HG03460 (cell line): Measurements from ENCODE around the gene GPHA2.
A peak's percentile ranks its signal among the peaks of the same experiment; 100 is the strongest.

Source experiments
- ATAC-seq: cut with Tn5 transposase; IDR thresholded peaks from one replicate; pipeline ENCODE4 v1.9.1; 2021; ENCODE audit not compliant: unreplicated experiment

GPHA2 gene

DNA sequence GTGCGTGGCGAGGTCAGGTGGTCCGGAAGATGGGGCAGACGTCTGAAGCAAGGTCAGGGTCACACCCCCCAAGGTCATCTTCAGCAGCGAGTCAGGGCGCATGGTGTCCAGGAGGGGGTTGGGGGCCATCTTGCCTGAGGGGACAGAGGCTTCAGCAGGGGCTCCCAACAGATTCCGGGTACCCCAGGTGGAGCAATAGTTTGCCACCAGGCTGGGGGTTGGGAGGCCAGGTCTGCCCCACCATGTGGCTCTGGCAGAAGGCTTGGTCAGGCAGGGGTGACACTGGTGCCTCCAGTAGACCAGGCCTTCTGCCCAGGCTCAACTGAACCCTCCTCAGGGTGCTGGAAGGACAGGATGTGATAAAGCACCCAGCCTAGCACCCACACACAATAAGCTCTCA is 24.6 kb downstream of the GPHA2 start:
- ATAC-seq = no peak

- no peak for ATAC-seq
These were observed 25.1 kb downstream of the GPHA2 start for GRCh38 chr11:64910451-64911093.

DNA sequence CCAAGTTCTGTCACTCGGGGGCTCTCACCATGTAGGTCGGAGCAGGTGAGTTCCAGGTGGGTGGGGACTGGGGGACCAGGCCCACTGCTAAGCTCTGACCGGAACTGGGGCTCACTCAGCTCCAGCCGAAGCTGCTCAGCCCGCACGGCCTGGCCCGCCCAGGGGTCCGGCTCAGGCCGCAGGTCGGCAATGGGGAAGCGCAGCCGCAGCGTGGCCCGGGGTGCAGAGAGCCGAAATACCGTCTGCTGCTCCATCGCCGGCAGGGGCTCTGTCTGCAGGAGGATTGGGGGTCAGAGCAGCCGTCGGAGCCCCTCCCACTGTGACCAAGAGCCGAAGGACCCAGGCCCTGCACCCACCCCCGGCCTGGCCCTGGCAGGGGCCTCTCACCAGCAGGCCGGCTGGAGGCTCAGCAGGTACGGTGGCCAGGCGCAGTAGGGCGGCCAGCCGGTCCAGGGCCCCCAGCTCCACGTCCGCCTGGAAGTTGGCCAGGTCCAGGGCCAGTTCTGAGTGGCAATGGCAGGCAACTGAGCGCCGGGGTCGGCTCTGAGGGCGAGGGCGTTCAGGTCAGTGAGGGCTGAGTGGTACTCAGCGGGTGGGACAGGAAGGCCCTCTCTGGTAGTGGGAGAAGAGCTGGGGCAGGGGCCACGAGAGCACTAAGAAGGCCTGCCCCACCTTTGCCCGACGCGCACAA is 25.9 kb downstream of the GPHA2 start:
- no peak for ATAC-seq

GRCh38 chr11:64908766-64909165 is 26.9 kb downstream of the GPHA2 start:
- no peak for ATAC-seq

- no peak for ATAC-seq
These were observed 29.4 kb downstream of the GPHA2 start for GRCh38 chr11:64906314-64906635.

DNA sequence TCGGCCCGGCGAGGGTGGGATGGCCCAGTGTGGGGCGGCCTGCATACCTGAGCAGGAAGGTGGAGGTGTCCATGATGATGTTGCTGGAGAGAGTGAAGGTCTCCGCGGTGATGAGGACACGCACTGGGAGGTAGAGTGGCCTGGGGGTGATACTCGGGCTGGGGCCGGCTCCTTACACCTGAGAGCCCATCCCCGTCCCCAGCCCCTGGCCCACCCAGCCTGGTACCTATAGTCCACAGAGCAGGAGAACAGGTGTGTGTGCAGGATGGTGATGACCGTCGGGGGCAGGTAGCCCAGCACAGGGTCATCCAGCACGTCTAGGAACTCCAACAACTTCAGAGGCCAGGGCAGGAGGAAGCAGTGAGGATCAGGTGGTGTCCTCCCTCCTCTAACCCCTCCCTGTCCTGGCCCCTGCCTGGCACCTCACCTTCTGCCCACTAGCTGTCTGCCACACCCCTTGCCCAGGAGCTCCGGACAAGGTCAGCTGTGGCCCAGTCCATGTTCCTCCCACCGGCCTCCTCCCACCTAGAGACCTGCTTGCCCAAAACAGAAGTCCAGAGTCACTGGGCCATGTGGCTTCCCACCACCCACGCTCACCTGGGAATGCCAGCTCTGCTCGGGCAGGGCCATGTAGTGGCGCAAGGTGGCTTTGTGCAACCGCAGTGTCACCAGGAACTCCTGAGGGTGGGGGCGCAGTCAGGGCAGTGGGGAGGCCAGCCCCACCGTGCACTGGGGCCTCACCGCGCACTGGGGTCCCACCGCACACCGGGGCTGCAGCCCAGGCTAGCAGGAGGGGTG is 30.0 kb downstream of the GPHA2 start:
- no peak for ATAC-seq

DNA sequence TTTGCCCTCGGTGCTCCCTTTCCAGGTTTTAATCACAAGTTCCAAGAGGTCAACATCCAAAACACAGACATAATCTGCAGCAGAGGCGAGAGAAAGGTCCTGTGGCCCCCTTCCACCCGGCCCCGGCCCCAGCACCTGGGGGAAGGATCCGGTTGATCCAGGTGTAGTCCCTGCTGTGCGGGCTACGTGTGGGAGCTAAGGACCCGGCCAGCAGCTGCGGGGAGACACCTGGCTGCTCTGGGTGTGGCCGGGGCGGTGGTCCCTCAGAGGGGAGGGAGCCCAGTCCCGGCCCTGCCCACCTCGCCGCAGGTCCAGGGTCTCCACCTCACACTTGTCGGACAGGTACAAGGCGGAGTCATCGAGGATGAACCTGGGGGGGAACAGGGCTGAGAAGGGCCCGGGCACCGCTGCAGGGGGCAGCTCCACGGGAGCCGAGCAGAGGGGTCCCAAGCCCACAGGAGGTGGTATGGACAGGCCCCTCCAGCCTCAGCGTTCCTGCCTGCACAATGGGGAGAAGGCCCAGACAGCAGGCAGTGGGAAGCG is 32.3 kb downstream of the GPHA2 start:
- no peak for ATAC-seq

GRCh38 chr11:64902102-64902900 is 33.4 kb downstream of the GPHA2 start:
- no peak for ATAC-seq

DNA sequence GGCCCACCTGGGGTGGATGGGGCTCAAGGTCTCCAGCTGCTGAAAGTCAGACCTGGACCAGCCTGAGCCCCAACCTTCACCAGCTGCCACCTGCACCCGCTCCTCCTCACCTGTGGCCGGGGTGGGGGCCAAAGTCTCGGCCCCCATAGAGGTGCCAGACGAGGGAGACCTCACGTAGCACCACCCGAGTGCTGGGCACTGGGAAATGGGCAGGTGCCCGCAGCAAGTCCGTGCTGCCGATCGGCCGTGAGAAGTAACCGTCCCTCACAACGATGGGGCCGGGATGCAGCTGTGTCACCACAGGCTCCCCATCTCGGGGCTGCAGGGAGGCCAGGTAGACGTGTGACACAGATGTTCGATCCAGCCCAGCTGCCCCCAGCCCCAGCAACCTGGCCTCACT is 34.9 kb downstream of the GPHA2 start:
- ATAC-seq = no peak

GRCh38 chr11:64900263-64900678 is 35.4 kb downstream of the GPHA2 start:
- no peak for ATAC-seq

DNA sequence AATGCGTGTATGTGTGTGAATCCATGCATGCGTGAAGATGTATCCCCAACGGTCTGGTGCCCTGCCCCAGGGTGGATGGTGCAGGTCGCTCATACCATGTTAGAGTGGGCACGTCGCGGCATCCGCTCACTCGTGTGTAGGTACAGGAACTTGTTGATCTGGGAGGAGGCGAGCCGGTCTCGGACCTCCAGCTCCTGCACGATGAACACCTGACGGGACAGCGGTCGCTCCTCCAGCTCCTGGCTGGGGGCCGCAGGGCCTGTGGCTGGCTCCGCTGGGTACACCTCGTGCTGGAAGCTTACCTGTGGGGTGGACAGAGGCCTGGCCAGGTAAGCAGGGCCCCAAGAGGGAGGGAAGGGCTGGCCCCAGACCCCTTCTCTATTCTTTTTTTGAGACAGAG is 37.2 kb downstream of the GPHA2 start:
- no peak for ATAC-seq

DNA sequence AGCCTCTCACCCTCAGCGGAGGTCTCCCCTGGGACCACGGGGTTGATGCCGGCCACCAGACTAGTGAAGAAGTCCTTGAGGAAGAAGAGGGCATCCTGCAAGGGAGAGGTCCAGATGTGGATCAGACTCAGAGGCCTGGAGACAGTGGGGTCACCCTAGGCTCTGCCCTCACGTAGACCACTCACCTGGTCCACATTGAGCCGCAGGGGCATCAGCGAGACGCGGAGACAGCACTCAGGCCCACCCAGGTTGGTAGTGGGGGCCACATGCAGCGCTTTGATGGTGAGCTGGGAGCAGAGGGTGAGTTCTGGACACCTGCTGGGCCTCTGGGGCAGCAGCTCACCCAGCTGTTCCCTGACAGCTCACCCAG is 37.6 kb downstream of the GPHA2 start:
- ATAC-seq = no peak

DNA sequence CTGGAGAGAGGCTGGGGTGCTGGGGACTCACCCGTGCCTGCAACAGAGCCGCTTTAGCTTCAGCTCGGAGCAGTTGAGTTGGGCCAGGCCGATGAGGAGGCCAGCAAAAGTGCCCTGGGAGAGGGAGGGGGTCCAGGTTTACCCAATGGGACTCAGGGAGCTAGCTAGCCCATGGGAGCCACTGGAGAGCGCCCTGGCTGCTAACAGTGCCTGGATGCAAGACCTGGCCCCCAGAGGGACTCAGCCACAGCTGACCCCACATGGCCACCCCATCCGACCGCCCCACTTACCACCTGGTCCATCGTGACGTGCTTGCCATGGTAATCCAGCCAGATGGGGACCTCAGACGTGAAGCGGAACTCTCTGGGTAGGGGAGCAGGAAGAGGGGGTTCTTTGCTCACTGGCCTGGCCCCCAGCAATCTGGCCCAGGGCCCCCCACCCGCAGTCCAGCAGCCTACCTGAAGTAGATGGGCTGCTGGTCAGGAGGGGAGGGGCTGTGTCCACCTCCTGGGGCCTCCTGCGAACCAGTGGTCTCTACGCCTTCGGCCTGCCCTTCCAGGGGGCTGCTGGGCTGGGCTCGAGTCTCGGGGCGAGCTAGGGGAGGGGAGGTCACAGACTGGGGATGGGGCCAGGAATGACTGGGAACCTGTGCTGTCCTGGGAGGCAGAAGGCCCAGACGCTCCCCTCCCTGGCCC is 38.2 kb downstream of the GPHA2 start:
- ATAC-seq = no peak

GRCh38 chr11:64896448-64897022 is 39.2 kb downstream of the GPHA2 start:
- ATAC-seq = no peak

GRCh38 chr11:64894812-64895452 is 40.8 kb downstream of the GPHA2 start:
- no peak for ATAC-seq

DNA sequence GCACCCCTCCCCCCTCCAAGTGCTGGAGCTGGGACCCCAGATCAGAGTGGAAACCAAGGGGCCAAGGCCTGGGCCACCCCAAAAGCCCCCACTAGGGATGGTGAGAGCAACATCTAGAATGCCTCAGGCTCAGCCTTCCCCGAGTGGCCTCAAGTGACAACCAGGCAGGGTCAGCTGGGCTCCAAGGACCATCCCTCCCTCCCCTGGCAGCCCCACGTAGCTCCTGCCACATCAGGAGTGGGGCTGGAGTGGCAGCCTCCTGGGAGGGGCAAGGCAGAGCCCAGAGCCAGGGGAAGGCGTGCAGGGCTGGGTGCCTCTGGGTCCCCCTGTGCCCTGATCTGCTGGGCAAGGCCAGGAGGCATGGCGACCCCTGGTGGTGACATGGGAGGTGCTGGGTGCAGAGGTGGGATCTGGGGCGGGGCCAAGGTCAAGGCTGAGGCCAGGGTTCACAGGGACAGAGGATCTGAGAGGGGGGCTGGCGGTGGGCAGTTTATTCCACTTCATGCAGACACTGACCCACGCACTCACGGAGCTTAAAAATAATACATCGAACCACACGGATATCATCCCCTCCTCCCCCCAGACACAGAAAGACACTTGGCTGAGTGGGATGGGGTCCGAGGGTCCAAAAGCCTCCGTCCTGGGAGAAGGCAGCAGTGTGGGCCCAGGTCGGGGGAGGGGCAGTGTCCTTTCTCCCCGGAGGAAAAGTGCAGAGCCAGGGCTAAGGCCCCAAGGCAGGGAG is 41.5 kb downstream of the GPHA2 start:
- ATAC-seq = peak; percentile 62

- ATAC-seq = no peak
These were observed 42.3 kb downstream of the GPHA2 start for GRCh38 chr11:64893194-64894069.

DNA sequence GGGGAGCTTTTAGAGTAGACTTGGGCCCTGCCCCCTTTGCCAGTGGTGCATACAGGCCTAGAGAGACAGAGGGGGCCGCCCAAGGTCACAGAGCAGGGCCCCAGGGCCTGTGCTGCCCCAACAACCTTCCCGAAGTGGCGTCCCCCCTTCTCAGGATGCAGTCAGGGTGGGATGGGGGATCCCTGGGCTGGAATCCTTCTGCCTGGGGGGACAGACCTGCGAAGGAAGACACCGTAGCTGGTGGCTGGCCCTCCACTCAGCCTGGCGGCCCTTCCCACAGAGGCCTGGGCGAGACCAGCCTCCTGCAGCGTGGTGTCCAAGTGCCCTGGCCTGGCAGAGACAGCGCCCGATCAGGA is 42.9 kb downstream of the GPHA2 start:
- ATAC-seq = no peak
